Peyer's patch (tissue), 4 donors: ENCODE results near the gene BAG5.

Experiments
- POLR2A ChIP-seq, 2 donors: fragments of 450-650 bp; IDR thresholded peaks; one replicate each; pipeline ENCODE4 v1.5.1; 2017; ENCODE audit warnings: antibody characterized with exemption in 2 of 2, mild to moderate bottlenecking in 2 of 2, moderate library complexity in 2 of 2
- TF ChIP-seq, protein P1 (sequence below), 6 experiments: fragments of 450-650 bp in 4 of 6; fragments of 200-600 bp in 2 of 6; sonication (generic) in 1 of 6; IDR thresholded peaks; one replicate each; pipeline ENCODE4 v1.5.1; 2017 to 2019; ENCODE audit warnings: antibody characterized with exemption in 6 of 6, mild to moderate bottlenecking in 3 of 6, moderate library complexity in 1 of 6

DNA sequence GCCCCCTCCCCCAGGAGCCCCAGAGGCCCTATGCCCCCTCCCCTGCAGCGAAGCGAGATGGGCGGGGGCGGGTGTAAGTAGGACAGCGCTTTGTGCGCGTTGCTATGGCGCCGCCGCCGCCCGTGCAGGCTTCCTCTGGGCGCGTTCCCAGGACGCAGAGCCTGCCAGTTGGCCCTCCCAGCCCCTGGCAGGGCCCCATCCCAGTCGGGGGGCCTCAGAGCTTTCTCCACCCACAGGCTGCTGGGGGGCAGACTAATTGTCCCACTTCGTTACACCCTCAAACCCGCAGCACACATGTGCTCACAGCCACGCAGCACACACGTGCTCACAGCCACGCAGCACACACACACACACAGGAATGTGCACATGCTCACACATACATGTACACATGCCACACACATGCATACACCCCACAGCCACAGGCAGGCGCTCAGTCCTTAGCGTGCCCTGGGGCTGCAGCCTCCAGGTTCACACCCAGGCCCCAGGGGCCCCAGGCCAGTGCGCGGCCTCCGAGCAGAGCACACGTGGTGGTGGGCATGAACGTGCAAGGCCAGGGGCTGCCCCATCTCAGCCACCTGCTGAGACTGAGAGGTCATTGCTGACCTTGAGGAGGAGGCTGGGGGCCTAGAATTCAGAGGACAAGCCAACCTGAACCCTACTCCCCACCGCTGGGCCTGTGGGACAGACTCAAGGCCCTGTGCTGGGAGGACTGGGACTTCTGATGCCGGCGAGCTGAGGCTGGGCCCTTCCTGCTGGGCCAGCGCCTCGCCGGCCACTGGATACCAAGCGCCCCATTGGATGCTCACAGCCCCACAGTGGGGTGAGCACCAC is 17.9 kb downstream of the BAG5 start:
- TF ChIP-seq, protein P1, sequence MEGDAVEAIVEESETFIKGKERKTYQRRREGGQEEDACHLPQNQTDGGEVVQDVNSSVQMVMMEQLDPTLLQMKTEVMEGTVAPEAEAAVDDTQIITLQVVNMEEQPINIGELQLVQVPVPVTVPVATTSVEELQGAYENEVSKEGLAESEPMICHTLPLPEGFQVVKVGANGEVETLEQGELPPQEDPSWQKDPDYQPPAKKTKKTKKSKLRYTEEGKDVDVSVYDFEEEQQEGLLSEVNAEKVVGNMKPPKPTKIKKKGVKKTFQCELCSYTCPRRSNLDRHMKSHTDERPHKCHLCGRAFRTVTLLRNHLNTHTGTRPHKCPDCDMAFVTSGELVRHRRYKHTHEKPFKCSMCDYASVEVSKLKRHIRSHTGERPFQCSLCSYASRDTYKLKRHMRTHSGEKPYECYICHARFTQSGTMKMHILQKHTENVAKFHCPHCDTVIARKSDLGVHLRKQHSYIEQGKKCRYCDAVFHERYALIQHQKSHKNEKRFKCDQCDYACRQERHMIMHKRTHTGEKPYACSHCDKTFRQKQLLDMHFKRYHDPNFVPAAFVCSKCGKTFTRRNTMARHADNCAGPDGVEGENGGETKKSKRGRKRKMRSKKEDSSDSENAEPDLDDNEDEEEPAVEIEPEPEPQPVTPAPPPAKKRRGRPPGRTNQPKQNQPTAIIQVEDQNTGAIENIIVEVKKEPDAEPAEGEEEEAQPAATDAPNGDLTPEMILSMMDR (IDR thresholded peaks at IDR 0.05): no peak
- no peak for TF ChIP-seq POLR2A (IDR thresholded peaks at IDR 0.05)
